CD4-positive, alpha-beta T cell treated with Interferon alpha-2 for 1 hour (primary cell): ENCODE results near the gene SCO2.
"Not testable (repeated sequence)": the region's sequence is repeated elsewhere in the genome, so short reads cannot be mapped to it uniquely, and the experiment has no call there.

Source experiments
- DNase-seq, 2 donors: peaks; one replicate each; pipeline ENCODE4 v3.0.0-alpha.2; 2020 to 2022

The SCO2 gene

GRCh38 chr22:50531546-50531961, 6.2 kb upstream of the SCO2 start:
- peak; percentile 85 for DNase-seq

DNA sequence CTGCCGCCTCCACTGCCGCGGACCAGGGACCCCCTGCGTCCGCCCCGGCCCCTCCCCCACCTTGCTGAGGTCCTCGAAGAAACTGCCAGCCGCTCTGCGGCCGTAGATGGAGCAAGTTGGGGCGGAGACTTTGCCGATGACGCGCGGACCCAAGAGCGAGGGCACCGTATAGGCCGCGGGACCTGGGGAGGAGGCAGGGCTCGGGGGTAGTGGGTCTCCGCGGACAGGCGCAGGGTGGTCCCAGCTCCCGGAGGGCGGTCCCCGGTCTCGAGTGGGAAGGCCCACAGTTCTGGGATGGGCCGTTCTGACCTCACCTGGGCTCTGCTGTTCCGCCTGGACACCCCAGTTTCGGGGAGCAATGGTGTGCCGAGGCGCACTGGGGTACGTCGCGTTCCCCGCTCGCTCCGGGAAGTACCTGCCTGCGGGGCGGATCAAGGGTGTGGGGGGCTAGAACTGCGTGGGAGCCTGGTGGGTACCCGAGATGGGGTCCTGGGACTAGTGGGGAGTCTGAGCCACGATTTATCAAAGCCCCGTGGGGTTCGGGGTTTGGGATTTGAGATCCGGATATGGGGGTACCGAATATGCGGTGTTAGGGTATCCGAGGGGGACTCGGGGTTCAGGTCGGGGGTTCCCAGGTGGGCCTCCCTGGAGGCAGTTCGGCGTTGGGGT, 5.6 kb upstream of the SCO2 start:
- DNase-seq: peak; percentile 90 to 91

- no peak for DNase-seq
Observed at GRCh38 chr22:50530580-50530876, 5.1 kb upstream of the SCO2 start.

DNA sequence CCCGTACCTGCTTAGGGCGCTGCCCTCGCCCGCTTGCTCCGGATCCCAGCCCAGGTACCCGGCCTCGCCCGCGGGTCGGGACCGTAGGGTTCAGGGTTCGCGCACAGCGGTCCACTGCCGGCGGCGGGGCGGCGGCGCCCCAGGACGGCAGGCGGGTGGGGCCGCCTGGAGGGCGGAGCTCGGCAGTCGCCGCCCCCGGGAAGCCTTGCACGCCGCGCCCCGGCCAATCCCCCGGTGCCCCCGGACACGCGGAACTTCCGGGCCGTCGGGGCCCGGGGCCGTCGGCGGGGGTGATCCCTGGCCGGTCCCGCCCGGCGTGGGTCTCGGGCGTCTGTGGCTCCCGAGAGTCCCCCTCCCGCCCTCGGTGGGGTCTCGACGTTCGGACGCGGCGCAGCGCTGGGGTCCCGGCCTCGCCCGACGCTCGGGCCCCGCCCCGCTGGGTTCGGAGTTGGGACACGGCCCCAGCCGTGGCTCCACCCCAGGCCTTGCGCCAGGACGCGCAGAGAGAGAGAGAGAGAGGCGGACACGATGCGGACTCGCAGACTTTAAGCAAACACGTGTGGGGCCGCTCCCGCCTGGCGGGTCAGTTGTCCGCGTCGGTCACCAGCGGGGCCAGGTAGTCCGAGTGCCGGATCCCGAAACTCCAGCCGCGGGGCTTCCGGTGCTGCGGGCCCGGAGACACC, 4.6 kb upstream of the SCO2 start, which contains the start of gene TYMP:
Gene TYMP (minus strand): TSS at position 116 of the 683 bp plus-strand sequence. CDS start 303 bp downstream, outside the sequence.
- DNase-seq: peak; percentile 81 to 86

- no peak for DNase-seq
Observed at GRCh38 chr22:50529416-50529896, 4.1 kb upstream of the SCO2 start.

GRCh38 chr22:50528682-50529415, 3.5 kb upstream of the SCO2 start:
- no peak for DNase-seq

GRCh38 chr22:50527921-50528681, 2.7 kb upstream of the SCO2 start:
- no peak for DNase-seq

DNA sequence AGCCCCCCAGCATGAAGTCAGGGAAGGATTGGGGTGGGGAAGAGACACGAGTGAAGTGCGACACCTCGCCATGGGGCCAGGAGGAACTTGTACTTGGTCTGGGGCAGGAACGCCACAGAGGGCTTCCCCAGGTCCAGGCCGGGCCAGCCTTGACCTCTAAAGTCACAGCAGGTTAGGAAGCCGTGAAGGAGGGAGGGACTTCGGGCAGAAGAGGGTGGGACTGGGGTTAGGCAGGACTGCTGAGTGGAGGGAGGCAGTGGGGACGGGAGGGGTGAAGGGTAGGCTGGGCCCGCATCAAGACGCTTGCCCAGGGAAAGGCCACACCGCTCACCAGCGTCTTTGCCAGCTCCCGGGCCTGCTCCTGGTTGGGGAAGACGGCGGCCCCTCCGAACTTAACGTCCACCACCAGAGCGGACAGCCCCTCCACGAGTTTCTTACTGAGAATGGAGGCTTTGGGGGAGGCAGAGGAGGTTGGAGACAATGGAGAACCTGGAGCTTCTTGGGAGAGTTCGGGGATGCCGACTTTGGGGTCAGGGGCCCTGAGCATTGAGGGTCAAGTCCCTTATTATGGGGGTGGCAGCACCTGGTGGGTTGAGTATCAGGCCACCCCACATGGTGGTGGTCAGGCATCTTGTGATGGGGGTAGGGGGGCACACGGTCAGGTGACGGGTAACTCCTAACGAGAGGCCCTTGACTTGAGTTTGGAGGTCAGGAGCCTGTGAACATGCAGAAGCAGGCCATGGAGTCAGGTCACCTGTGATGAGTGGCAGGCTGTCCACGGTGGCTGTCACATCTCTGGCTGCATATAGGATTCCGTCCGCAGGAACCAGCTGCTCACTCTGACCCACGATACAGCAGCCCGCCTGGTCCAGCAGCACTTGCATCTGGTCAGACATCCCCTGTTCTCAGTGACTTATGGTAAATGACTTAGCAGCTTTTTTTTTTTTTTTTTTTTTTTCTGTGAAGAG, 1.7 kb upstream of the SCO2 start:
- DNase-seq: peak; percentile 67 to 70

DNA sequence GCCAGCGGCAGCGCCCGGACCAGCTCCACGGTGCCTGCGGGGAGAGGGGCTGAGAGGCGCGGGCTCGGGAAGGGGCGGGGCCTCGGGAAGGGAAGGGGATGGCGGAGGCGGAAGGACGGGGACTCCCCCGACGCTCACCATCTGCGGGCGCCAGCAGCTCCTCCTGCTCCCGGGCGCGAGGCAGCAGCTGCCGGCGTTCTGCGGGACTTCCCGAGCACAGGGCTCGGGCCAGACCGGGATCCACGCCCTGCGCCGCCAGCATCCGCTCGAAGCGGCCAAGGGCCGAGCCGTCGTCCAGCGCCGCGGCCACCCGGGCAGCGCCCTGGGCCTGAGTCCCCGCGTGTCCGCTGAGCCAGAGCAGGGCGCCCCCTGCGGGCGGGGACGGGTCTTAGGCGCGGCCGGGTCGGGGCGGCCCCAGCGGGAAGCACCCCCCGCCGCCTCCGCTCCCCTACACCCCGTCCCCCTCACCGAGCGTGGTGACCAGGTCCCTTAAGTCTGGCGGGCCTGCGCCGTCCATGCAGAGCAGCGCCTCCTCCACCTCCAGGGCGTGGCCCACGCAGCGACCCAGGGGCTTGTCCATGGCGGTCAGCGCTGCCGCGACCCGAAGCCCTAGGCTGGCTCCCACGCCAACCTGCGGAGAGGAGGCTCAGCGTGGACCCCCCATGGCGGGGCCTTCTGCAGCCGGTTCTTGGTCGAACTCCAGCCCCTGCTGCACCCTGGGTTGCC, 873 bp upstream of the SCO2 start:
- peak; percentile 86 to 91 for DNase-seq

GRCh38 chr22:50525858-50526107, 385 bp upstream of the SCO2 start:
- DNase-seq: no peak

DNA sequence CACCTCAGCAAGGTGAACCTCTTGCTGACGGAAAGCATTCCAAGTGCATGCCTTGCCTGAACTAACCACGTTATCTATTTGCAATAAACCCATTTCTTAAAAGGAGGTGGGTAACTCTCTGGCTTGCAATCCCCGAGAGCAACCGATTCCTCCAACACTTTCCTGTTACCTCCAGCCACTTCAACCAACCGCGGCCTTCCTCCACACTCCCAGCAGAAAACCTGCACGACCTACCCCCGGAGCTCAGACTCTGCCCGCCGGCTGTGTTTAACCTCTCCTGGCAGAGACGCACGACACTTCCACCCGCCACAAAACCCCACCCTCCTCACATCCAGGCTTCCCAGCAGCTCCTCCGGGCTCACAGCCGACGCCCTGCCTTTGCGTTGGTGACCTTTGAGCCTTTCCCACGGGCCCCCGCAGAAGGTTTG, 708 bp downstream of the SCO2 start:
- DNase-seq: no peak

DNA sequence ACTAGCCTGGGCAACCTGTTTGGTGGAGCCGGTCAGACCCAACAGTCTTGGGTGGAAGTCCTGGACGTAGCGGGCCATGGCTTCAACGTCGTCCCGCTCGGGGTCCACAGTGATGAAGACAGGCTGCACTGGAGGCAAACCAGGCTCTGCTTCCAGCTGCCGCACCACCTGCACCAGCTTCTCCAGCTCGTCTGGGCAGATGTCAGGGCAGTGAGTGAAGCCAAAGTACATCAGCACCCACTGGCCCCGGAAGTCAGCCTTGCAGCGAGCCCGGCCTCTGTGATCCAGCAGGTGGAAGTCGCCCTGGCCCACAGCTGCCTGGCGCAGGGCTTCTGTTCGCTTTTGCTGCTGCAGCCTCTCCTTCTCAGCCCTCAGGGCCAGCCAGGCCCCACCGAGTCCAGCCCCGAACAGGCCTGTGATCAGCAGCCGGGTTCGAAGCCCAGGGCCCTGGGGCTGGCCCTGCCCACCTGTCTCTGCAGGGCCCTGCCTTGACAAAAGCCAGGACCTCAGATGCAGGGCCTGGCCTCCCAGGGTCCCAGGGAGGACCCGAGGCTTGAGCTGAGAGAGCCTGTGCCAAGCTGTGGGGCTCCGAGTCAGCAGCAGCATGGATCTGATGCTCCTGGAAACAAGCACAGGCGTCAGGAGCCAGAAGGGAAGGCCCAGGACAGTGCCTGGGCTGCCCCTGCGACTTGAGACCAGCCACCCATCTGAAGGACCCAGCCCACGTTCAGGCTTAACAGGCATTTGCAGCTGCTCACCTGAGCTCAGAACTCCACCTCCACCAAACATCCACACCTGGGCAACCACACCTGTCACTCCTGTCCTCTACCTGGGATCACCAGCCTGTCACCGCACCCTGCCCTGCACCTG, 1.4 kb downstream of the SCO2 start:
- DNase-seq: no peak

- DNase-seq: no peak
Observed at GRCh38 chr22:50523458-50523805, 2.0 kb downstream of the SCO2 start.

GRCh38 chr22:50522806-50523438, 2.5 kb downstream of the SCO2 start:
- DNase-seq: no peak

DNA sequence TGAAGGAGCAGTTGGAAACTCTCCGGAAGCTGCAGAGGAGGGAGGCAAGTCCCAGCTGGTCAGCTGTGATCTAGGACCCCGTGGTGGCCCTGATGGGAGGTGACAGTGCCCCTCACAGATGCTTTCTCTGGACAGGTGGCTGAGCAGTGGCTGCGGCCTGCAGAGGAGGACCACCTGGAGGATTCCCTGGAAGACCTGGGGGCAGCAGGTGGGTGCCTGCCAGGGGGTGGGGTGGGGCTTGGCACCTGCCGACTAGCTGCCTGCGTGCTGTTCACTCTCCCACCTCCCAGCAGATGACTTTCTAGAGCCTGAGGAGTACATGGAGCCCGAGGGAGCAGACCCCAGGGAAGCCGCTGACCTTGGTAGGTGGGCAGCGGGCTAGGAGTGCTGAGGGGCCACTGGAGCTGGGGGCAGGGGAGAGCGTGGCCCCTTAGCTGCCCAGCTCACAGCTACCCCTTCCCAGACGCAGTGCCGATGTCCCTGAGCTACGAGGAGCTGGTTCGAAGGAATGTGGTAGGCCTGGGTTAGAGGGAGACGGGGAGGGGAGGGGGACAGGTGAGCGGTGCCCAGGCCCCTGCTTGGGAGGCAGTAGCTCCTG, 3.1 kb downstream of the SCO2 start:
- no peak for DNase-seq

- no peak for DNase-seq
Observed at GRCh38 chr22:50521710-50522109, 3.7 kb downstream of the SCO2 start.

GRCh38 chr22:50520826-50521453, 4.5 kb downstream of the SCO2 start:
- no peak for DNase-seq

DNA sequence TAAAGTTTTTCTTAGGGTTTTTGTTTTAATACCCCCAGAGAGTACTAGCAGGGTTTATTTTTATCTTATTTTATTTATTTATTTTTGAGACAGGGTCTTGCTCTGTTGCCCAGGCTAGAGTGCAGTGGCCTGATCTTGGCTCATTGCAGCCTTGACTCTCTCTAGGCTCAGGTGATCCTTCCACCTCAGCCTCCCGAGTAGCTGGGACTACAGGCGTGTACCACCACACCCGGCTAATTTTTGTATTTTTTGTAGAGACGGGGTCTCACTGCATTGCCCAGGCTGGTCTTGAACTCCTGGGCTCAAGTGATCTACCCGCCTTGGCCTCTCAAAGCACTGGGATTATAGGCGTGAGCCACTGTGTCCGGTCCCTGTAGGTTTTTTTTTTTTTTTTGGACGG, 5.2 kb downstream of the SCO2 start:
- not testable (repeated sequence) for DNase-seq

- DNase-seq: no peak
Observed at GRCh38 chr22:50519151-50519550, 6.2 kb downstream of the SCO2 start.
